ENCODE data around the gene CDT1.

DNA sequence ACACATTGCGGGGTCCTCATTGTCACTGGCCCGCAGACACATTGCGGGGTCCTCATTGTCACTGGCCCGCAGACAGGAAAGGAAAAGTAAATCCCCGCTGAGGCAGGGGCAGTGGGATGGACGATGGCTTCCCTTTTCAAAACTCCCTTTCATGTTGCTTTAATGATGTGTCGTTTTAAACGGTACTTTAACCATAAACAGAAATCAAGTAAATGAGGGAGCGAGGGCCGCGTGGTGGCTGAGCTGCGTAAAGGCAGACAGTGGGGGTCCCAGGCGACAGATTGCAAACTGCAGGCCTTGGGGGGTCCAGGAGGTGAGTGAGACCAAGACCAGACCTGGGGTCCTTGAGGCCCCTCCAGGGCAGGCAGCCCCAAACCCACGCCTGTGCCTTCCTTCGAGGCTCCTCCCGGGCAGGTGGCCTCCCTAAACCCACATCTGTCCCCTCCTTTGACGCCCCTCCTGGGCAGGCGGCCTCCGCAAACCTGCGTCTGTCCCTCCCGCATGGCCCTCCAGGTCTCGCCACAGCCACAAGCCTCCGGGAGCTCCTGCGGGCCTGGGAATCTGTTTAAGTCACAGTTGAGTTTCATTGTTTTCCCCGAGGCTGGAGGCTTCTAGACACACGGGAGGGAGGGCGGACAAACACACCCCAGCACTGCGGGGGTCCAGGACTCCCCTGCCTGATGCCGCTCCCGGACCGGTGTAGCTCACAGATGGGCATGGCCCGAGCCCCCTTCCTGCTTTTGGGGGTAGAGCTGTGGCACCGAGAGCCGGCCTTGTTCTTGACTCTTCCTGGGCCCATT is 25.9 kb upstream of the CDT1 start:
- TF ChIP-seq, protein P1, sequence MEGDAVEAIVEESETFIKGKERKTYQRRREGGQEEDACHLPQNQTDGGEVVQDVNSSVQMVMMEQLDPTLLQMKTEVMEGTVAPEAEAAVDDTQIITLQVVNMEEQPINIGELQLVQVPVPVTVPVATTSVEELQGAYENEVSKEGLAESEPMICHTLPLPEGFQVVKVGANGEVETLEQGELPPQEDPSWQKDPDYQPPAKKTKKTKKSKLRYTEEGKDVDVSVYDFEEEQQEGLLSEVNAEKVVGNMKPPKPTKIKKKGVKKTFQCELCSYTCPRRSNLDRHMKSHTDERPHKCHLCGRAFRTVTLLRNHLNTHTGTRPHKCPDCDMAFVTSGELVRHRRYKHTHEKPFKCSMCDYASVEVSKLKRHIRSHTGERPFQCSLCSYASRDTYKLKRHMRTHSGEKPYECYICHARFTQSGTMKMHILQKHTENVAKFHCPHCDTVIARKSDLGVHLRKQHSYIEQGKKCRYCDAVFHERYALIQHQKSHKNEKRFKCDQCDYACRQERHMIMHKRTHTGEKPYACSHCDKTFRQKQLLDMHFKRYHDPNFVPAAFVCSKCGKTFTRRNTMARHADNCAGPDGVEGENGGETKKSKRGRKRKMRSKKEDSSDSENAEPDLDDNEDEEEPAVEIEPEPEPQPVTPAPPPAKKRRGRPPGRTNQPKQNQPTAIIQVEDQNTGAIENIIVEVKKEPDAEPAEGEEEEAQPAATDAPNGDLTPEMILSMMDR (IDR thresholded peaks at IDR 0.05): no peak
- no peak for TF ChIP-seq POLR2A (IDR thresholded peaks at IDR 0.05)
